H1 (cell line): ENCODE results near the gene DDX60. TPM values are rescaled to one million over a fixed set of nuclear protein-coding genes. Genes with fewer than 3 reads are reported as not detected.

Experiments
- CTCF ChIA-PET: fragments of 300-600 bp; sonication (Branson Sonifier 250); formaldehyde crosslinking; loops from one replicate; lab custom pipeline; 2021; ENCODE audit not compliant: partially characterized antibody; lab: Charles Lee
- POLR2A ChIA-PET: fragments of 300-600 bp; sonication (Branson Sonifier 250); formaldehyde crosslinking; loops from one replicate; lab custom pipeline; 2021; ENCODE audit warnings: inconsistent platforms; ENCODE audit not compliant: partially characterized antibody; lab: Charles Lee
- DNase-seq, 2 experiments: peaks; one replicate each; pipeline versions ENCODE4 v3.0.0 to v3.0.0-alpha.2; 2010 to 2022; ENCODE audit warnings: low spot score in 2 of 2, low read depth in 1 of 2, mixed read lengths in 1 of 2
- FAIRE-seq: peaks from 2 replicates; lab custom pipeline; 2011; peaks lifted over from hg19 to GRCh38; lab: Jason Lieb, UNC
- H2AFZ ChIP-seq: 2 replicates; pipeline ENCODE4 v1.8.1; 2012; ENCODE audit warnings: low read length, inconsistent platforms
- H2AK5ac ChIP-seq: 2 replicates; pipeline ENCODE4 v1.6.1; 2013; ENCODE audit warnings: low read depth, low read length
- H2BK120ac ChIP-seq: replicated peaks from 2 replicates; pipeline ENCODE3; 2013; ENCODE audit warnings: low read depth, low read length, inconsistent platforms
- H2BK12ac ChIP-seq: 2 replicates; pipeline ENCODE4 v1.6.1; 2013; ENCODE audit warnings: low read depth, low read length
- H2BK15ac ChIP-seq: 2 replicates; pipeline ENCODE4 v1.6.1; 2013; ENCODE audit warnings: low read length
- H2BK20ac ChIP-seq: 2 replicates; pipeline ENCODE4 v1.6.1; 2013; ENCODE audit warnings: low read length
- H2BK5ac ChIP-seq: 2 replicates; pipeline ENCODE4 v1.6.1; 2013; ENCODE audit warnings: low read depth, low read length
- H3K14ac ChIP-seq: 2 replicates; pipeline ENCODE4 v1.6.1; 2013; ENCODE audit warnings: inconsistent platforms; ENCODE audit not compliant: insufficient read length
- H3K18ac ChIP-seq: 2 replicates; pipeline ENCODE4 v1.6.1; 2013; ENCODE audit warnings: low read length; ENCODE audit errors: extremely low read depth
- H3K23ac ChIP-seq: 2 replicates; pipeline ENCODE4 v1.6.1; 2013; ENCODE audit warnings: inconsistent platforms; ENCODE audit not compliant: insufficient read length
- H3K23me2 ChIP-seq: 2 replicates; pipeline ENCODE4 v1.6.1; 2013; ENCODE audit warnings: low read depth, low read length
- H3K27ac ChIP-seq: 2 replicates; pipeline ENCODE4 v1.6.1; 2011; ENCODE audit warnings: low read depth, low read length, inconsistent platforms
- H3K27me3 ChIP-seq, 4 experiments: replicated peaks in 1 of 4; 1 replicate in 1 of 4; 2 replicates in 3 of 4; pipeline versions ENCODE4 v1.6.1 to v1.8.1; 2011 to 2013; ENCODE audit warnings: low read length in 3 of 4, mild to moderate bottlenecking in 3 of 4, inconsistent platforms in 2 of 4, mixed read lengths in 2 of 4, moderate library complexity in 1 of 4; ENCODE audit not compliant: control insufficient read depth in 3 of 4, insufficient read depth in 3 of 4; ENCODE audit errors: extremely low read depth in 1 of 4
- H3K36me3 ChIP-seq, 4 experiments: 2 replicates each; pipeline versions ENCODE4 v1.6.1 to v1.8.1; 2011 to 2013; ENCODE audit warnings: mild to moderate bottlenecking in 4 of 4, low read length in 3 of 4, moderate library complexity in 2 of 4, control low read depth in 1 of 4, inconsistent platforms in 1 of 4; ENCODE audit not compliant: insufficient read depth in 4 of 4, control insufficient read depth in 2 of 4
- H3K4ac ChIP-seq: replicated peaks from 2 replicates; pipeline ENCODE3; 2013; ENCODE audit warnings: low read length, low read depth, mixed read lengths, inconsistent platforms; ENCODE audit not compliant: insufficient read length
- H3K4me1 ChIP-seq, 4 experiments: replicated peaks in 1 of 4; 1 replicate in 1 of 4; 2 replicates in 3 of 4; pipeline versions ENCODE4 v1.6.1 to v1.8.1; 2011 to 2013; ENCODE audit warnings: low read length in 3 of 4, inconsistent platforms in 2 of 4, mixed read lengths in 1 of 4; ENCODE audit not compliant: insufficient read depth in 4 of 4, control insufficient read depth in 3 of 4
- H3K4me2 ChIP-seq, 2 experiments: 2 replicates each; pipeline versions ENCODE4 v1.6.1 to v1.8.1; 2011 to 2013; ENCODE audit warnings: low read depth in 2 of 2, low read length in 2 of 2, control low read depth in 1 of 2, inconsistent platforms in 1 of 2, mild to moderate bottlenecking in 1 of 2; ENCODE audit not compliant: insufficient read depth in 1 of 2
- H3K4me3 ChIP-seq, 4 experiments: fragments of 200-600, 300-600 bp in 1 of 4; sonication (generic), shearing (Covaris generic), sonication (Bioruptor Twin) in 1 of 4; 2 replicates each; pipeline versions ENCODE4 v1.5.1 to v1.8.1; 2011 to 2016; ENCODE audit warnings: low read length in 4 of 4, low read depth in 3 of 4, control low read depth in 2 of 4, inconsistent platforms in 2 of 4, mild to moderate bottlenecking in 2 of 4, mixed read lengths in 1 of 4, moderate library complexity in 1 of 4; ENCODE audit not compliant: insufficient read depth in 2 of 4; ENCODE audit errors: extremely low read depth in 1 of 4
- H3K56ac ChIP-seq: replicated peaks from 2 replicates; pipeline ENCODE3; 2013; ENCODE audit warnings: low read depth, mild to moderate bottlenecking, mixed read lengths, low read length, inconsistent platforms; ENCODE audit not compliant: insufficient read length
- H3K79me1 ChIP-seq: 2 replicates; pipeline ENCODE4 v1.6.1; 2013; ENCODE audit warnings: low read depth, low read length, control low read depth
- H3K79me2 ChIP-seq, 2 experiments: 2 replicates each; pipeline versions ENCODE4 v1.6.1 to v1.8.1; 2012 to 2013; ENCODE audit warnings: low read length in 2 of 2, mild to moderate bottlenecking in 2 of 2, inconsistent platforms in 1 of 2; ENCODE audit not compliant: insufficient read depth in 2 of 2, control insufficient read depth in 1 of 2
- H3K9ac ChIP-seq, 4 experiments: replicated peaks in 1 of 4; 1 replicate in 1 of 4; 2 replicates in 3 of 4; pipeline versions ENCODE4 v1.6.1 to v1.8.1; 2011 to 2013; ENCODE audit warnings: low read depth in 3 of 4, low read length in 3 of 4, control low read depth in 2 of 4, mild to moderate bottlenecking in 2 of 4, moderate library complexity in 2 of 4, inconsistent platforms in 1 of 4; ENCODE audit errors: extremely low read depth in 1 of 4
- H3K9me3 ChIP-seq, 2 experiments: 2 replicates each; pipeline versions ENCODE4 v1.6.1 to v1.8.1; 2012 to 2013; ENCODE audit warnings: mild to moderate bottlenecking in 2 of 2, moderate library complexity in 2 of 2, control low read depth in 1 of 2, inconsistent platforms in 1 of 2, low read depth in 1 of 2, low read length in 1 of 2, mixed read lengths in 1 of 2; ENCODE audit not compliant: insufficient read depth in 2 of 2
- H4K20me1 ChIP-seq, 2 experiments: replicated peaks in 1 of 2; 2 replicates each; pipeline versions ENCODE3 to v1.8.1; 2011 to 2013; ENCODE audit warnings: inconsistent platforms in 2 of 2, low read length in 2 of 2, mild to moderate bottlenecking in 1 of 2; ENCODE audit not compliant: insufficient read depth in 2 of 2, control insufficient read depth in 1 of 2
- H4K5ac ChIP-seq: 2 replicates; pipeline ENCODE4 v1.6.1; 2013; ENCODE audit warnings: low read length, low read depth, mixed read lengths, inconsistent platforms; ENCODE audit not compliant: insufficient read length
- H4K8ac ChIP-seq: 2 replicates; pipeline ENCODE4 v1.8.0; 2013; ENCODE audit warnings: mild to moderate bottlenecking, moderate library complexity, low read length, inconsistent platforms; ENCODE audit not compliant: insufficient read depth; ENCODE audit errors: extremely low read depth
- H4K91ac ChIP-seq: replicated peaks from 2 replicates; pipeline ENCODE3; 2013; ENCODE audit warnings: low read length, mixed read lengths, inconsistent platforms; ENCODE audit not compliant: insufficient read length
- BCL11A ChIP-seq, 2 experiments: IDR thresholded peaks; one replicate each; pipeline ENCODE4 v1.6.1; 2011; ENCODE audit warnings: low read depth in 2 of 2, low read length in 2 of 2, mild to moderate bottlenecking in 2 of 2
- CBX8 ChIP-seq: fragments of 300-800, 300-1000 bp; sonication (generic); IDR thresholded peaks from 2 replicates; pipeline ENCODE4 v1.7.1; 2016; ENCODE audit warnings: low read depth, low read length, borderline replicate concordance
- NRF1 ChIP-seq: IDR thresholded peaks from 2 replicates; pipeline ENCODE4 v1.6.1; 2011; ENCODE audit warnings: mild to moderate bottlenecking, low read depth, low read length, improper control_type of control experiment
- PHF8 ChIP-seq: fragments of 200-600 bp; sonication (generic); conservative IDR thresholded peaks from 2 replicates; pipeline ENCODE4 v1.7.1; 2012; ENCODE audit warnings: low read depth, mild to moderate bottlenecking, inconsistent platforms, low read length, moderate library complexity
- POU5F1 ChIP-seq: IDR thresholded peaks from 2 replicates; pipeline ENCODE4 v1.6.1; 2011; ENCODE audit warnings: low read depth, mild to moderate bottlenecking, low read length, moderate library complexity
- RXRA ChIP-seq: IDR thresholded peaks from 2 replicates; pipeline ENCODE4 v1.6.1; 2011; ENCODE audit warnings: low read depth, mild to moderate bottlenecking, low read length, moderate library complexity; ENCODE audit not compliant: insufficient read depth
- WGBS, 2 experiments: shearing (Covaris generic) in 1 of 2; methylation state at CpG; one replicate each; pipeline versions ENCODE4 v1.1.6 to v1.1.7; 2013 to 2015; ENCODE audit warnings: low lambda C conversion rate in 2 of 2, mixed read lengths in 2 of 2, inconsistent platforms in 1 of 2, low coverage in 1 of 2, missing lambda C conversion rate in 1 of 2; ENCODE audit not compliant: insufficient replicate concordance in 2 of 2, insufficient coverage in 1 of 2, insufficient read length in 1 of 2; ENCODE audit errors: extremely low coverage in 1 of 2, missing lambda C conversion rate in 1 of 2; 5-methylcytosine and 5-hydroxymethylcytosine counted together
- polyA plus RNA-seq, 7 experiments: library from polyadenylated mRNA; depleted of rRNA in 3 of 7; stranded (reverse) in 5 of 7; unstranded in 2 of 7; fragments of >200 nt in 5 of 7; fragments of 200-250 nt in 2 of 7; gene quantifications; 1 replicate in 5 of 7; 2 replicates in 1 of 7; 4 replicates in 1 of 7; pipeline versions ENCODE4 v1.2.1 to v1.2.3, GENCODE V29; 2011 to 2013; ENCODE audit warnings: missing spikeins in 2 of 7, mixed read lengths in 2 of 7
- total RNA-seq: library from RNA; stranded (reverse); fragmentation: NEBNext Ultra II Directional; extraction: Animal tissue kit (Norgen Biotek cat#: 25700); gene quantifications from 2 replicates; pipeline ENCODE4 v1.2.1, GENCODE V29; 2021

The DDX60 gene
- total and polyA plus RNA-seq, 2 of the 8 experiments (the other 6 are each of a cell fraction or from before 2014, with no cell fraction given): 1.00 to 1.6 TPM

GRCh38 chr4:168221301-168221700 is 97.3 kb downstream of the DDX60 start:
- Histone ChIP-seq H2AFZ (no peak overlapping the region), H2AK5ac (no peak overlapping the region), H2BK15ac (no peak overlapping the region), H4K20me1 (no peaks in the 10 kb centered on the region), H4K8ac (no peak overlapping the region), H2BK5ac (no peak overlapping the region), H3K36me3 (no peaks in the 10 kb centered on the region), H3K79me1 (no peaks in the 10 kb centered on the region), H3K23ac (no peak overlapping the region), H3K18ac (no peak overlapping the region), H3K79me2 (no peaks in the 10 kb centered on the region), H3K4me2 (no peak overlapping the region), H3K4me3 (no peak overlapping the region), H3K4me1 (no peaks in the 10 kb centered on the region), H3K9ac (no peak overlapping the region), H3K23me2 (no peaks in the 10 kb centered on the region), H2BK20ac (no peak overlapping the region), H4K5ac (no peak overlapping the region), H2BK120ac (no peak overlapping the region), H3K27me3 (no peaks in the 10 kb centered on the region), H3K9me3 (no peaks in the 10 kb centered on the region), H3K4ac (no peak overlapping the region), H2BK12ac (no peak overlapping the region), H3K27ac (no peak overlapping the region), H3K14ac (no peak overlapping the region), H3K56ac (no peak overlapping the region), H4K91ac (no peak overlapping the region)
- POLR2A ChIA-PET: no interaction called here
- no peak for TF ChIP-seq POU5F1
- no peak for TF ChIP-seq CBX8
- TF ChIP-seq PHF8: no peak
- TF ChIP-seq NRF1: no peak
- TF ChIP-seq BCL11A (IDR thresholded peaks at IDR 0.05; ENCODE audit: low read depth in 2 of 2, low read length in 2 of 2): no peak
- TF ChIP-seq RXRA: no peak
- FAIRE-seq: no peak
- 92% methylated on average over 2 of the region's 2 CpGs; no CpG with 5 or more reads in 1 of the 2 experiments for WGBS, 2 experiments
- DNase-seq: no peak
- CTCF ChIA-PET: no interaction called here
